ES-I3 (cell line): Measurements from ENCODE around the gene PLEKHM1.

Experiments
- H3K36me3 ChIP-seq: 2 replicates; pipeline ENCODE4 v1.6.1; 2013; ENCODE audit warnings: mild to moderate bottlenecking, low read length, control low read depth, moderate library complexity; ENCODE audit not compliant: insufficient read depth
- H3K4me1 ChIP-seq: 2 replicates; pipeline ENCODE4 v1.6.1; 2013; ENCODE audit warnings: mild to moderate bottlenecking, control low read depth, low read length; ENCODE audit not compliant: insufficient read depth
- H3K9ac ChIP-seq: 2 replicates; pipeline ENCODE4 v1.6.1; 2013; ENCODE audit warnings: low read depth, mild to moderate bottlenecking, low read length, moderate library complexity
- H3K9me3 ChIP-seq: 2 replicates; pipeline ENCODE4 v1.6.1; 2013; ENCODE audit warnings: mild to moderate bottlenecking, low read length, moderate library complexity; ENCODE audit not compliant: control insufficient read depth, insufficient read depth

PLEKHM1 gene

DNA sequence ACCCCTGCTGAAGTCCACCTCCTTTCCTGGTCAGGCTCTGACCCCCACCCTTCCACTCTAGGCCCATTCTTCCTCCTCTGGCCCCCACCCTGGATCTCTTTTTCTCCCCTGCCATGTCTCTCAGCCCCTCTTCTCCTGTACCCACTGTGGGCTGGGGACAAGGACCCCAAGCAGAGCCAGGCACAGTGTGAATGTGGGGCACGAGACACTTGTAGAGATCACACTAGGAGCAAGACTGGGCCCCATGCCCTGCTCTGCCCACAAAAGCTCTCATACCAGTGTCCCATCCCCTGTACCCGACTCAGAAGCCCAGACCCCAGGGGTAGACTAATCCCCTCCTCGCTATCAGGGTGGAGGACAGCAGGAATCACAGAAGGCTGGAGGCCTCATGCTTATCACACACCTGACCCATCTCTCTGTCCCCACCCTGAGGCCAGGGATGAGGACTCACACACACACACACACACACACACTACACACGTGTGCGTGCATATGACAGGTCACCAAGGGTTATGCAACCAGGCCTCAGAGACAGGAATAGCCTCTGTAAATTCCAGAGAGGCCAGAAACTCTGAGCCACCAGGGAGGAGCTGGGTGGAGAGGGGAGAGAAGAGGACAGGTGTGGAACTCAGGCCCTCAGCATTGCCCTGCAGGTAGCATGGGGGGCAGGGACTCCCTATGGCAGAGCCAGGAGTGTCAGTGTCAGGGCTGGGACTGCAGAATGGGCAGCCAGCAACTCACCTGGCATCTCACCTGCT is 79.0 kb downstream of the PLEKHM1 start:
- H3K36me3 ChIP-seq, result no peaks in the 10 kb centered on the region
- peaks cover 26% of the 10 kb centered on the region; the same call in 1 of the 2 replicates for H3K4me1 ChIP-seq
- no peaks in the 10 kb centered on the region for H3K9me3 ChIP-seq
- H3K9ac ChIP-seq, result no peak overlapping the region

DNA sequence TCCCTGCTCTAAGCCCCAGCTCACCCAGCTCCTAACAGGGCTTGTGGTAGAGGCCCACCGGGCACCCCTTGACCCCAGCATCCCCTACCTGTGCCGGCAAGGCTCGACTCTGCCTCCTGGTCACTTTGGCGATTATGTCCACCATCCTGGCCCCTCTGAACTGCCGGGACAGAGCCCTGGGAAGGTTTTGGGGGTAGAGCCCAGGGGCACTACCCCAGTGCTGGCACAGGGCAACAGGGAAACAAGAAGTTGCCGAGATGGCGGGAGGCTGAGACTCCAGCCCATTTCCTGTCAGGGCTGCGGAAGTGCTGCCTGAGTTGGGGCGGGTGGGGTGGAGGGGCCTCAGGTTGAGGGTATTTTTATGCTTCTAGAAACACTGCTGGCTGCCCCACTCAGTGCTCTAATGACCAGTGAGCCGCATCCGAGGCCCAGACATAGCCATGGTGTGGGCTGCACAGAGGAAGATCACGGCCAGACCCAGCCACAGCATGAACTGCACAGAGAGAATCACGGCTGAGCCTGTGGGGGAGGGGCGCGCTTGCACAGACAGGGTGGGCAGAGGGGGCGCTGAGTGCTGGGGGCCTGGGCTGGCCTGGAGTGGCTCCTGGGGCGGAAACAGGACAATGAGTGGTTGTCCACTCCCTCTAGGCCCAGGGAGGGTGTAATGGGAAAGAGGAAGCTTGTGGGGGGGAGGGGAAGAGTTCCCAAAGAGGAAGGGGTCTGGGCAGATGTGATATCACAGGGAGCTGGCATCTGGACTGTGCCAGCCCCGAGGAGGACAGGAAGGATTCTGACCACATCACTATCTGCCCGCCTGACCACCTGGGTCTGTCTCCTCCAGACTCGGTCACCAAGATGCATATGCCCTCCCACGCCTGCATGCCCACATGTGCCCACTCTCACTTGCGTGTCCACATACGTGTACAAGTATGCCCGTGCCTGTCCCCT is 80.1 kb downstream of the PLEKHM1 start:
- no peaks in the 10 kb centered on the region for H3K36me3 ChIP-seq
- H3K4me1 ChIP-seq, result peaks cover 33% of the 10 kb centered on the region
- H3K9me3 ChIP-seq, result no peaks in the 10 kb centered on the region
- no peak overlapping the region for H3K9ac ChIP-seq

DNA sequence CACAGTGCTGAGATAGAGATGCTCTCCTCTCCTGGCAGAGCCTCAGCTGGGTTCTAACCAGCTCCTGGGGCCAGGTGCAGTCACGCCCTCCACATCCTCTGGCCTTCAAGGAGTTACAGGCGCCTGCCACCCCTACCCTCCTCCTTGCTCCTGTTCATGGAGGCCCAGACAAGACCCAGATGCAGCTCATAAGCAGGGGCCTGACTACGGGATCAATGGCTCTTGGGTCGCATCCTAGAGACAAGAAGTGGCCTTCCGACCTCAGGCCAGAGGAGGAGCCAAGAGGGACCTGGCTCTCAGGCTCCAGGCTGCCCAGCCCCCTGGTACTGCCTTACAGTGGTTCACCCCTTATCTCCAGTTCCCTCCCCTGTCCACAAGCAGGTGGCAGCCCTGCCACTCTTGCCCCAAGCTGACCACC is 80.9 kb downstream of the PLEKHM1 start:
- Histone ChIP-seq H3K9me3 (no peaks in the 10 kb centered on the region), H3K4me1 (peaks cover 33% of the 10 kb centered on the region), H3K9ac (no peak overlapping the region), H3K36me3 (no peaks in the 10 kb centered on the region)

DNA sequence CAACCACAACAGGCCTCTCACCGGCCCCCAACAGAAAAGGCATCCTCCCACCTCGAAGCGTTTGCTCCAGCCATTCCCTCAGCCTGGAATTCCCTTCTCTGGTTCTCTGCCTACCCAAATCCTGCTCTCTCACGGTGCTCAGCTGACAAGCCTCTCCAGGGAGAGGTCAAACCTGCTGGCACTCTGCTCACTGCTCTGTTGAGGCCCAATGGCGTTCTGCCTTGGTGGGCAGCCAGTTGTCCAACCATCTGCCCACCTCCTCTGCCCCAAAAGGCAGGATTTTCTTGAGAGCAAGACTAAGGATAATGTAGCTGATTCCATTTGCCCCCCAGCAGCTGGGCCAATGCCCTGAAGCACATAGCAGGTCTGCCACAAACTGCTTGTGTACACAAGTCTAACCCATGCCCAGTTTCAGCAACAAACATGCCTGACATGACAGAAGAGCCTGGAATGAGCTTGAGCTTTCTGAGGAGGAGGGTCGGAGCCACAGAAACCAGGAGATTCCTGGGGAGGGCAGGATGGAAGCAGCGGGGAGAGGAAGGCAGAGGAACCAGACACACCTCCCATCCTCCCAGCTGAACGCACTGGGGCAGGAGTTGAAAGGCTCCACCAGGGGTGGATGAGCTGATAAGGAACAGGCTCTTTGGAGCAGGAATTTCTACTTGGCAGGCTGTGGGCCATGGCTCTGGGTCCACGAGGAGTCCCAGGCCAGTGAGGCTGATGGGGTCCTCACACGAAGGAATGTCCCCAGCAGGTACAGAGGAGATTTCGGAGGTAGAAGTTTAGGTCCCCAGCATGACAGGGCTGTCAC is 81.7 kb downstream of the PLEKHM1 start:
- peaks cover 33% of the 10 kb centered on the region for H3K4me1 ChIP-seq

DNA sequence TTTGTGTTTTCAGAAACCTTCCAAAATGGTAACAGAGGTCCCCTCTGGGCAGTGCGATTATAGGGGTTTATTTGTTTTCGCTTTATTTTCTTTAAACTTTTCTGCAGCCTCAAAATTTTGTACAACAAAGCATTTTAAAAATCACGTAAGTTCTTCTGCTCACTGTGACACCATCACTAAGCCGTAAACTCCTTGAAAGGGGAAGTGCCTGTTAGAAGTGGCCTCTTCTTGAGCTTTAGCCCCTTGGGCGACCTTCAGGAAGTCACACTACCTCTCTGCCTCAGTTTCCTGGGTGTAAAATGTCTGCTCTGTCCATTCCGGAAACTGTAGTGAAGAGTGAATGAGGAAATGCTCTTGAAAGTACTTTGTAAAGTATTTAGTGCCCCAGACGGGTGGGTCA is 84.4 kb downstream of the PLEKHM1 start:
- H3K4me1 ChIP-seq, result peaks cover 25% of the 10 kb centered on the region
- peak overlapping the region; percentile 63 for H3K9ac ChIP-seq

More for the DNA sequence above, 81.7 kb downstream of the PLEKHM1 start:
- no peak overlapping the region for H3K9ac ChIP-seq
- no peaks in the 10 kb centered on the region for H3K36me3 ChIP-seq
- no peaks in the 10 kb centered on the region for H3K9me3 ChIP-seq

DNA sequence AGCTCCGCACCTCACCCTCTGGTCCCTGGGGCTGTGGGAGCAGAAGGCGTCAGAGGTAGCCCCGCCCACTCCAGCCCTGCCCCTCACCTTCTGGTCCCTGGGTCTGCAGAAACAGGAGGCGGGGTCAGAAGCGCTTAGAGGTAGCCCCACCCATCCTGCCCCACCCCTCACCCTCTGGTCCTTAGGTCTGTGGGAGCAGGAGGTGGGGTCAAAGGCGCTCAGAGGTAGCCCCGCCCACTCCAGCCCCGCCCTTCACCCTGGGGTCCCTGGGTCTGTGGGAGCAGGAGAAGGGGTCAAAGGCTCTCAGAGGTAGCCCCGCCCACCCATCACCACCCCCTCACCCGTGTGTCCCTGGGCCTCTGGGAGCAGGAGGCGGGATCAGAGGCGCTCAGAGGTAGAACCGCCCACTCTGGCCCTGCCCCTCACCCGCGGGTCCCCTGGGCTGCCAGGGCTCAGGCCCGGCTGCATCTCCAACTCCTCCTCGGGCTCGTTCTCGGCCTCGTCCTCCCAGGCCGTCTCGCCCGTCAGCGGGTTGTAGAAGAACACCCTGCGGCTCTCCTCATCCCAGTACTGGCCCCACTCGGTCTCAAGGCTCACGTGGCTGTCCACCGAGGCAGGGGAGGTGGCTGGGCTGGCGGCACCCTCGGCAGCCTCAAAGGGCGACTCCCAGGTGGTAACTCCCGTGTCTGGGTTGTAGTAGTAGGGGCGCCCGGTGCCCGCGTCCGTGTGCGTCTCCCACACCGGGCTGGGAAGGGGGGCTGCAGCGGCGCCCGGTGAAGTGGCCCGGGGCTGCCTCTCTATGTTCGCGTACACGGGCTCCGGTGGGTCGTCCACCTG is 85.1 kb downstream of the PLEKHM1 start:
- H3K9me3 ChIP-seq, result no peaks in the 10 kb centered on the region
- 0 out of 2 replicates have a peak, but pooled peaks cover 5% of the 10 kb centered on the region for H3K36me3 ChIP-seq
- peaks cover 19% of the 10 kb centered on the region for H3K4me1 ChIP-seq
- peak overlapping the region; percentile 63 for H3K9ac ChIP-seq

More for the DNA sequence above, 84.4 kb downstream of the PLEKHM1 start:
- Histone ChIP-seq H3K9me3 (no peaks in the 10 kb centered on the region), H3K36me3 (0 out of 2 replicates have a peak, but pooled peaks cover 1% of the 10 kb centered on the region)

DNA sequence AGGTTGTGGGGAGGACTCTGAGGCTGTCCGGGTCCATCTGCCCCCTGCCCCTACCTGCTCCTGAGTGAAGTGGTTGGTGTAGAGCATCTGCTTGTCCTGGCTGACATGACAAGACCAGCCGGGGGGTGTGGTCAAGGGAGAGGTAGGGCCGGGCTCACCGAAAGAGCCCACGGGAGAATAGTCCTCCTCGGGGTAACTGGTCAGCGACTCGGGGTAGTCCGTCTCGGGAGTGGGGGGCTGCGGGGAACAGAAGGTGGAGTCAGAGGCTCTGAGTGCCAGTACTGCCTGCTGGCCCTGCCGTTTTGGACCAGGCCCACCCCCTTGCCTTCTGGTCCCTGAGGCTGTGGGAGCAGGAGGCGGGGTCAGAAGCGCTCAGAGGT is 85.7 kb downstream of the PLEKHM1 start:
- H3K4me1 ChIP-seq, result peaks cover 13% of the 10 kb centered on the region
- H3K9me3 ChIP-seq, result no peaks in the 10 kb centered on the region
- H3K9ac ChIP-seq, result no peak overlapping the region; the same call in 1 of the 2 replicates
- H3K36me3 ChIP-seq, result 0 out of 2 replicates have a peak, but pooled peaks cover 5% of the 10 kb centered on the region

DNA sequence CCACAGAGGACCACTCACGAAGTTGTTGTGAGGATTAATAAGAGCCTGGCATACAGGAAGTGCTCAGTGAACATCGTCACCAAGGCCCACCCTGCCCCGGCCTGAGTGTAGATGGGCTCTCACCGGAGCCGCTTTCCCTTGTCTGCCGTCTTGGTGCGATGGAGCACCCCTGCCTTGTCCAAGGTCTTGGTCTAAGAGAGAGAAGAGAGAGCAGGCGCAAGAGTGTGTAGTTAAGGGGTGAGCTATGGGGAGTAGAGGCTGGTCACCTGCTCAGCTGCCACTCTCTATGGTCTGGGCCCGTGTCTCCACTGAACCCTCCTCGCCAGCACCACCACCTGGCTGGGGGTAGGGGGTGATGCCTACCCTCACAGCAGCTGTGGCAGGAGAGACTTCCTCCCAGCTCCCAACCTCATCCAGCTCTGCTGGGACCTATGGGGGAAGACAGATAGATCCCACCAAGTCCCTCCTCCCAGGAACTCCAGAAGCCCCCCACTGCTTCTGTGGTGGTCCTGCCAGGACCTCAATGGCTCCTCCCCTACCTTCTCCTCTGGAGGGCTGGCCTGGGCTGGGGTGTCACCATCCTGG is 86.5 kb downstream of the PLEKHM1 start:
- no peak overlapping the region for H3K9ac ChIP-seq

DNA sequence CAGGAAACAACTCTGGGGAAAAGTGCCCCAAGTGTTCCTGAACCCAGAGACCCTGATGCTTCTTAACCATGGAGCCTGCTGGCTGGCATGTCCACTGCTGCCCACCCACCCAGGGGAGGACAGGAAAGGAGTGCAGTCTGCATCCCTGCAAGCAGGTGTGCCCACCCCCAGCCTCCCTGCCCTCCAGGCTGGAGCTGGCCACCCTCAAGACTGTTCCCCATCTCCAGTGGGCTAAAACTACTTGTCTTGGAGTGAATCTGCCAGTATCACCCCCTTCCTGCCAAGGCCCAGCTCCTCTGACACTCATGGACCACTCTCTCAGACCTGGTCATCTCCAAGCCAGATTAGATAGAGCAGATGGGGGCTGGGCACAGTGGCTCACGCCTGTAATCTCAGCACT is 87.6 kb downstream of the PLEKHM1 start:
- Histone ChIP-seq H3K9me3 (no peaks in the 10 kb centered on the region), H3K4me1 (peaks cover 13% of the 10 kb centered on the region), H3K36me3 (0 out of 2 replicates have a peak, but pooled peaks cover 5% of the 10 kb centered on the region), H3K9ac (no peak overlapping the region)

More for the DNA sequence above, 86.5 kb downstream of the PLEKHM1 start:
- Histone ChIP-seq H3K9me3 (no peaks in the 10 kb centered on the region), H3K4me1 (peaks cover 13% of the 10 kb centered on the region), H3K36me3 (0 out of 2 replicates have a peak, but pooled peaks cover 5% of the 10 kb centered on the region)

DNA sequence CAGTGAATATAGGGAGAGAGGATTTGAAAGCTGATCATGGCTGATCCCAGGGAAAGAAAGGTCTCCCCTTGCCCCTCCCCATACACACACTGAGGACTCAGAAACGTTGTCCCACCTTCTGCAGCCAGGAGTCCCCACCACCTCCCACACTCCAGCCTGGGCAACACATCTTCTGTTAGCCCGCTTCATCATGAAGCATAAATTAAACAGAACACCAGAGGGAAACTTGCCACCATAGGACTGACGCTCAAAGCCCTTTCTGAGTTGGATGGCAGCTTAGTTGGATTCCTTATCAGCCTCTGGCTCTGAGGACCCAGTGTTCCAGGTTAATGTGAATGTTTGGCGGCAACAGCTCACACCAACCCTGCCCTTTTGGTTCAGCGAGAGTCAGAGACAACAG is 91.7 kb downstream of the PLEKHM1 start:
- Histone ChIP-seq H3K9ac (no peak overlapping the region), H3K36me3 (0 out of 2 replicates have a peak, but pooled peaks cover 5% of the 10 kb centered on the region), H3K9me3 (no peaks in the 10 kb centered on the region), H3K4me1 (peaks cover 3% of the 10 kb centered on the region; the same call in 1 of the 2 replicates)

DNA sequence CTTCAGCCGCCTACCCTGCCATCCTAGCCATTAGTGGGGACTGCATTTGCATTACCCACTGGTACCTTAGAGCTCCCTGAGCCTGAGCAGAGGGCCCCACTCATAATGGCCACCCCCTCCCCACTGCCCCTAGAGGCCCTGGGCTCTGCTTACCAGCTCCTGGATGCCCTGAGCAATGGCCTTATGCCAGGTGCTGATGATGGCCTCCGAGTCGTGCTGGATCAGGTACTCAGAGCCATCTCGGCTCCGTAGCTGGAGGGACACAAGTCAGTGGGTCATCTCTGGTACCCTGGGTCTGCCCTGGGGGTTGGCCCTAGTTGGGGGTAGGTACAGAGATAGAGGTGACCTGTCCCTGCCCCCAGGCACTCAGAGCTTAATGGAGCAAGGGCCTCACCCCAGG is 92.7 kb downstream of the PLEKHM1 start:
- Histone ChIP-seq H3K36me3 (0 out of 2 replicates have a peak, but pooled peaks cover 5% of the 10 kb centered on the region), H3K9me3 (no peaks in the 10 kb centered on the region), H3K9ac (no peak overlapping the region), H3K4me1 (peaks cover 3% of the 10 kb centered on the region; the same call in 1 of the 2 replicates)

DNA sequence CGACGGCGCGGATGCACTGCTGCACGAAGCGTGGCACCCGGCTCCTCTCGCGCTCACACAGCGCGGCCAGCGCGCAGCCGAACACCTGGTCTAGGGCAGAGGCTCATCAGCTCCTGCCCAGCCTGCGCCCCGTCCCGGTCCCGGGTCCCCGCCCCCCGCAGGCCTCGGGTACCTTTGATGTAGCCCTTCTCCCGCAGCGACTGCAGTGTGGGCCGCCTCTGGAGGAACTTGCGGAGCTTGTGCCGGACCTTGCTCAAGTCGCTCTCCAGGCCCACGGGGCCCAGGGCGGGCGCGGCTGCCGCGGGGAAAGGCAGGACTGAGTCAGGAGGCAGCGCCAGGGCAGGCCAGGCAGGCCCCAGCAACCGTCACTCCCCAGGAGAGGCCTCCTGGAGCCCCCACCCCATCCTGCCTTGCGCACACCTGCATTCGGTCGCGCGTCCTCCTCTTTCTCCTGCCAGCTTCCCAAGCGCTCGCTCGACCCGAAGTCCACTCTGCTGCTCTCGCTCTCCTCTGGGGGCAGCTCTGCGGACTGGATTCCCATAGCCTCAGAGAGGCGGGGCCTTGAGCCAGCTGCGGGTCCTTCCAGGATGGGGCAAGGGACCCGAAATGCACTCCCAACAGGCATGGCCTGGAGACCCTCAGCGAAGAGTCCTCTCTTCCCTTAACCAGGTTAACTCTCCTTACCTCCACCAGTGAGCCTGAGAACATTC is 93.9 kb downstream of the PLEKHM1 start:
- Histone ChIP-seq H3K9me3 (no peaks in the 10 kb centered on the region), H3K9ac (no peak overlapping the region), H3K4me1 (peaks cover 3% of the 10 kb centered on the region; the same call in 1 of the 2 replicates), H3K36me3 (0 out of 2 replicates have a peak, but pooled peaks cover 5% of the 10 kb centered on the region)
